ENCODE measurements around the gene YIPF2.
A peak's percentile ranks its signal among the peaks of the same experiment; 100 is the strongest.

YIPF2 gene

DNA sequence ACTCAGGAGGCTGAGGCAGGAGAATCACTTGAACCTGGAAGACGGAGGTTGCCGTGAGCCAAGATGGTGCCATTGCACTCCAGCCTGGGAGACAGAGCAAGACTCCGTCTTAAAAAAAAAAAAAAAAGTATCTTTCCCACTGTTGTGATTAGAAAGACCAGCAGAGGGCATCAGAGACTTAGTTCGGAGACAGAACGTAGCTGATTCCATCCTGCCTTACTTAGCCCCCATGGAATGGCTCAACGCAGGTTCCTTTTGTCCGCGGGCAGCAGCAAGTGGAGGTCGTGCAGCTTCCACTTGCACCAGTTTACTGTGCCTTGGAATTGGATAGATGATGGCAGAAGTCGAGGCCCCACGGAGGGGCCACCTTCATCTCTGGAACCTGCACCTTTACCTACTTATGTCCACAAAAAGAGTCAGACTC lies 8.2 kb upstream of the YIPF2 start:
- DNase-seq: no peak

DNA sequence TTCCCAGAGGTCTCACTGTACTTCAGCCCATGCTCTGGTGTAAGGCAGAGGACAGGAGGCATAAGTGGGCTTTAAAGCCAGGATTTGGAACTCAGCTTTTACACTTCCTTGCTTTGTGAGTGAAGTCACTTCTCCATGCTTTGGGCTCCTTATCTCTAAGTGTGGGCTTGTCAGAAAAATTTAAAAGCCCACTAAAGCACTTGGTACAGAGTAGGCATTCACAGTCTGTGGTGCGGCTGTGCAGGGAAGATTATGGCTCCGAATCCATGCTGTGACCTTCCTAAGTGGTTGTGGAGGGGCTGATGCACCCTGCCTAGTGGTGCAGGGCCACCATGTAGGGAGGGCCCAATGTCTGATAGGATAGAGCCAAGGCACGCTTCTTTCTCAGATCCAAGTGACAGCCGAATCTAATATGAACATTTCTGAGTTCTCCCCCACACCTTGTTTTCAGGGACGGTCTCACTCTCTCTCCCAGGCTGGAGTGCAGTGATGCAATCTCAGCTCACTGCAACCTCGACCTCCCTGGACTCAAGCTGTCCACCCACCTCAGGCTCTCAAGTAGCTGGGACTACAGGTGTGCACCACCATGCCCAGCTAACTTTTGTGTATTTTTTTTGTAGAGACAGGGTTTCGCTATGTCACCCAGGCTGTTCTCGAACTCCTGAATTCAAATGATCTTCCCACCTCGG lies 7.1 kb upstream of the YIPF2 start:
- DNase-seq: no peak

DNA sequence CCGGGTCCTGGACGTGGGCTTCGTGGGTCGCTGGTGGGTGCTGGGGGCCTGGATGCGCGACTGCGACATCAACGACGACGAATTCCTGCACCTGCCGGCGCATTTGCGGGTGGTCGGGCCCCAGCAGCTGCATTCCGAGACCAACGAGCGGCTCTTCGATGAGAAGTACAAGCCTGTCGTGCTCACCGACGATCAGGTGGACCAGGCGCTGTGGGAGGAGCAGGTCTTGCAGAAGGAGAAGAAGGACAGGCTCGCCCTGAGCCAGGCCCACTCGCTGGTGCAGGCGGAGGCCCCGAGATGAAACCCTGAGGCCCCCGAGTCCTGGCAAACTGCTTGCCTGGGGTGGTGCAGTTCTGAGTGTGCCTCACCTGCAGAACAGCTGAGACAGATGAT lies 959 bp upstream of the YIPF2 start:
- DNase-seq: no peak

DNA sequence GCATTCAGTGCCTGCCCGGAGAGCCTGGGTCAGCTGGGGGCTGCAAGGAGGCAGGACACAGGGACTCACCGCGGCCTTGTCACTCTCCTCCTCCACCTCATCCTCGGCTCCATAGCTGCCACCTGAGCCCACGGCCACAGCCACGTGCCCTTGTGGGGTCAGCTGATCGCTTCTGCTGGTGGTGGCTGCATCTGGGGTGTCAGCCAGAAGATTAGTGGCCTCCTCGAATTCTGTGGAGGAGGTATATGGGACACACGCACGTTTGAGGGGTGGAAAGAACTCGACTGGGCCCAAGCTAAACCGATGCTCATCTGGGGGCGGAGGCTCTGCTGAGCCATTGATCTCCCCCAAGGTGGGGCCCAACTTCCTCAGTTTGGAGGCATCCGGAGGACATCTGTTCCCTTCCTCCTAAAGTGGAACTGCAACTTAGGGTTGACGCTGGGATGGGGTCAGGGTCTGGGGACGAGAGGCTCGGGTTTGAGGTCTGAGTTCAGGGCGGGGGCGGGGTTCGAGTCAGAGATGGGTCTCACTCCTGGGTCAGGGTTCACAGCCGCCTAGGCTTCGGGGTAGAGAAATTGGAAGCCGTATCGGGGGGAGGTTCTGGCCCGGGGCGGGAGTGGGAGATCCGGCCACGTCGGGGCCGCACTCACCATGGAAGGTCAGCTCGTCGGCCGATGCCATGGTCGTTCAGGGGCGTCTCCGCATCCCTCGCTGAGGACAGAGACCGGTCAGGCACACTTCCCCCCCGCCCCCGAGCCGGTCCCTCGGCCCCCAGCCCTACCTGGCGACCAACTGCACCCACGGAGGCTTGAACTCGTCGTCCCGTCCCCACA lies 493 bp downstream of the YIPF2 start:
- no peak for DNase-seq

DNA sequence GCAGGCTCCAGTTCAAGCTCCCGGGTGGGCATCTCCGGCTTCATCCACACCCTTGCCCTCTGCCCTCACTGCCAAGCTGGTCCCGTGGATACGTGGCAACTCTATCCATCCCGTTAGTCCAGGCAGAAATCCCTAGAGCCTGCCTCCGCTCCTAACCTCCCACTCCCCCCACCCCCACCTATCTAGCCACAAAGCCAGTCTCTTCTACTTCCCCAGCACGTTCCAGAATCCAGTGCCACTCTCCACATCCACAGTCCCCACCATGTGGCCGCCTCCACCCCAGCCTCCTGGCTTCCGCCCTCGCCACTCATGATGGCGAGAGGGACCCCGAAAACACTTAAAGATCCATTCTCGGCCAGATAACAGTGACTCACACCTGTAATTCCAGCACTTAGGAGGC lies 3.8 kb downstream of the YIPF2 start:
- DNase-seq: no peak

DNA sequence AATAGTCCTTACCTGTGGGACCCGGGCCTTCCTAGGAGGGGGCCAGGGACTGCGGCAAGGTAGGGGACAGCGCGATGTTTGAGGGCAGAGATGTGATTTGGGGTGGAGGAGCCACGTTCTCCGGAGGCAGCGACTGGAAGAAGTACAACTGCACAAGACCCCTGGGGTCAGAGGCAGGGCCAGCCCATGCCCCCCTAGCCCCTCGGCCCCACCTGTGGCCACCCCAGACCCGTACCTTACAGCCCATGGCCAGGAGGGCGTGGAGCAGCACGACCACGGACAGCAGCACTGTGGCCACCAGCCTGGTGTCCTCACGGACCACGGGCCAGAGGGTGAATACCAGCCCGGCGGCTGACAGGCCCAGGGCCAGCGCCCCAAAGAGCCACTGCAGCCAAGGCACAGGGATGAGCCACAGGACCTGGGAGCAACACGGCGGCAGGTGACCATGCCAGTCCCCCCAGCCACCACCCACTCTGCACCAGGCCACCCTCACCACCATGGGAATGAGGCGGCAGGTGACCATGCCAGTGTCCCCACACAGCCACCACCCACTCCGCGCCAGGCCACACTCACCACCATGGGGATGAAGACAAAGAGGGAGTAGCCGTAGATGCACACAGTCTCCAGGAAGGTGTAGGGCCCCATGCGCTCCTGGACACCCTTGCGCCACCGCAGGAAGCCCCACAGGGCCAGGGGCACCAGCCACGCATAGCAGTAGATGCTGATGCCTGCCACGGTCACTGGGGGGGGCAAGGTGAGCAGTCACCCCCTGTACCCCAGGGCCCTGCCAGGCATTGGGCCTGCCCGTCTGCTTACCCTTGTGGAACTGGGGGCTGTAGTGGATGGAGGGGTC lies 5.0 kb downstream of the YIPF2 start:
- DNase-seq: no peak

DNA sequence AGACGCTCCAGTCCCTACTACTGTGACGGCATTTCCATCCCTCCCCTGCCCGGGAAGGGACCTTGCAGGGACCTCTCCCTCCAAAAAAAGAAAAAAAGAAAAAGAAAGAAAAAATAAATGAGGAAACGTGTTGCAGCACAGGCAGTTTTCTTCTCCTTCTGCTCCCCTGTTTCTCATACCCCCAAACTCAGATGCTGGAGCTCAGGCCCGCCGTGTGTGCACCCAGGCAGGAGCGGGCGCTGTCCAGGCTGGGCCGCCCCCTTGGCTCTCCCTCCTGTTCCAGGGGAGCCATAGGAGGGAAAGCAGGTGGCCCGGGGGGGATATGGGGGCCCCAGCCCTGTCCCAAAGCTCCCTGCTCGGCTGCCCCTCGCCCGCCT lies 5.8 kb downstream of the YIPF2 start:
- DNase-seq: no peak

DNA sequence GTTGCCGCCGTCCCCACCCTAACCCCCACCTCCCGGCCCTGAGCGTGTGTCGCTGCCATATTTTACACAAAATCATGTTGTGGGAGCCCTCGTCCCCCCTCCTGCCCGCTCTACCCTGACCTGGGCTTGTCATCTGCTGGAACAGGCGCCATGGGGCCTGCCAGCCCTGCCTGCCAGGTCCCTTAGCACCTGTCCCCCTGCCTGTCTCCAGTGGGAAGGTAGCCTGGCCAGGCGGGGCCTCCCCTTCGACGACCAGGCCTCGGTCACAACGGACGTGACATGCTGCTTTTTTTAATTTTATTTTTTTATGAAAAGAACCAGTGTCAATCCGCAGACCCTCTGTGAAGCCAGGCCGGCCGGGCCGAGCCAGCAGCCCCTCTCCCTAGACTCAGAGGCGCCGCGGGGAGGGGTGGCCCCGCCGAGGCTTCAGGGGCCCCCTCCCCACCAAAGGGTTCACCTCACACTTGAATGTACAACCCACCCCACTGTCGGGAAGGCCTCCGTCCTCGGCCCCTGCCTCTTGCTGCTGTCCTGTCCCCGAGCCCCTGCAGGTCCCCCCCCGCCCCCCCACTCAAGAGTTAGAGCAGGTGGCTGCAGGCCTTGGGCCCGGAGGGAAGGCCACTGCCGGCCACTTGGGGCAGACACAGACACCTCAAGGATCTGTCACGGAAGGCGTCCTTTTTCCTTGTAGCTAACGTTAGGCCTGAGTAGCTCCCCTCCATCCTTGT lies 6.4 kb downstream of the YIPF2 start:
- DNase-seq: no peak

DNA sequence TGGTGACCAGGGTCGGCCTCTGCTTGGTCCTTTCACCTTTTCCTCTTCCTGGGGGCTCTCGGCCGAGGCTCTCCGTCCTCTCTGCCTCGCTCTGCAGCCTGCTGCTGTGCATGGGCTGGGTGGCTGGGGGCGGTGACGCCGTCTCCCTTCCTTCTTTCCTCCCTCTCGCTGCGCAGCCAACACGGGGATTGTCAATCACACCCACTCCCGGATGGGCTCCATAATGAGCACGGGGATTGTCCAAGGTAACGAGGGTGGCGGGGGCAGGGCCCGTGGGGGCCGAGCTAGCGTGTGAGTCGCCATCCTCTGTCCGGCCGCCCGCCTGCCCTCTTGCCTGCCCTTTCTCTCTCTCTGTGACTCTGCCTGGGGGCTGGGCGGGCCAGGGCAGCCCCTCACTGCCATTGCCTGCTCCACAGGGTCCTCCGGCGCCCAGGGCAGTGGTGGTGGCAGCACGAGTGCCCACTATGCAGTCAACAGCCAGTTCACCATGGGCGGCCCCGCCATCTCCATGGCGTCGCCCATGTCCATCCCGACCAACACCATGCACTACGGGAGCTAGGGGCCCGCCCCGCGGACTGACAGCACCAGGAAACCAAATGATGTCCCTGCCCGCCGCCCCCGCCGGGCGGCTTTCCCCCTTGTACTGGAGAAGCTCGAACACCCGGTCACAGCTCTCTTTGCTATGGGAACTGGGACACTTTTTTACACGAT lies 7.1 kb downstream of the YIPF2 start:
- DNase-seq: no peak

DNA sequence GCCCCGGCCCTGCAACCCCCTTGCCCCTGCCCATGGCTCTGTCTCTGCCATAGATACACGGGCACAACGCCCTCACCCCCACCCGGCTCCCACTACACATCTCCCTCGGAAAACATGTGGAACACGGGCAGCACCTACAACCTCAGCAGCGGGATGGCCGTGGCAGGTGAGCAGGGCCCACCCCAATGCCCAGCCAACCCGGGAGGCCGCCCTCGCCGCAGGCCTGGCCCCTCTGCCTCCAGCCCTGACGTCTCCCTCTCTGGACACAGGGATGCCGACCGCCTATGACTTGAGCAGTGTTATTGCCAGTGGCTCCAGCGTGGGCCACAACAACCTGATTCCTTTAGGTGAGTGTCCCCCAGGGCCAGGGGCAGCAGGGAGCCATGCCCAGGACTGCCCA lies 7.7 kb downstream of the YIPF2 start:
- no peak for DNase-seq

DNA sequence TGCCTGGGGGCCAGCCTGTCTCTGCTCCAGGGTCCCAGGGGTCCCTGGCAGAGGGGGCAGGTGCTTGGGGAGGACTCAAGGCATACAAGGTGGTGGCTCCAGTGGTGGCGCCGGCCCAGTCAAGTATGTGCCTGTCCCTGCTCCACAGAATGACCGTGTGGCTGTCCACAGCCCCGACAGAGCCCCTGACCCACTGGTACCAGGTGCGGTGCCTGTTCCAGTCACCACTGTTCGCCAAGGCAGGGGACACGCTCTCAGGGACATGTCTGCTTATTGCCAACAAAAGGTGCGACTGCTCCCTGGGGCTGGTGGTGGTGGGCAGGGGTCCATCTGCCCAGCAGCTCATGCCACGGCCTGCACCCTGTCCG lies 8.2 kb downstream of the YIPF2 start:
- DNase-seq: no peak

DNA sequence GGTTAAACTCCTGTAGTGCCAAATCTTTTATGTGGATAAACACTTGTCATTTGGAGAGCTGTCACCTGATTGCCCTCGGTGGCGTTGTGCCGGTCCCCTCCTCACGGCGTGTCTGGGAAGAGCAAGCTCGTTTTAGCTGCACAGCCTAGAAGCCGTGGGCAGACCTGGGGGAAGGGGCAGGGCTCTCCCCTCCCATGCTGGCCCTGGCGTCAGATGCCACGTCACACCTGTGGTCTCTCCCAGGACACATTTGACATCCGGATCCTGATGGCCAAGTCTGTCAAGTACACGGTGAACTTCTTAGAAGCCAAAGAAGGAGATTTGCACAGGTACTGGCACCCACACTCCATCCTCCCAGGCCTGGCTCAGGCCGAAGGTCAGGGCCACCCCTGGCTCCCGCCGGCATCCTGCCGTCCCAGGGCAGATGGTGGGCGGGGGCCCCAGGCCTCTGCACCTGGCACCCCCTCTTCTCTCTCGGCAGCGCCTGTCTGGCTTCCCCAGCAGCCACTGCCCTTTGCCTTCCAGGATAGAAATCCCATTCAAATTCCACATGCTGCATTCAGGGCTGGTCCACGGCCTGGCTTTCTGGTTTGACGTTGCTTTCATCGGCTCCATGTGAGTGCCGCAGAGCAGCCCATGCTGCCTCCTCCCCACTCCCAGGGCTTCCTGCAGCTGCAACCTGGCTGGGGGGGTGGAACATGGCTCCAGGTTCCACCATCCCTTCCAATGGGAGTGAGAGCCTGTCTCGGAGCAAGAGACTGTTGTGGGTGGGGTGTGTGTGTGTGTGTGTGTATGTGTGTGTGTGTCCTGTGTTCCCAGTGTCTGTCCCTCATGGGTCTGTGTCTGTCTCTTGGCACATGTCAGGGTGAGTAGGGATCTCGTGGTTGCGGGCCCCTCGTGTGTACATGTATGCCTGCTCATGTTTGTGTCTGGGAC lies 8.8 kb downstream of the YIPF2 start:
- DNase-seq: no peak

DNA sequence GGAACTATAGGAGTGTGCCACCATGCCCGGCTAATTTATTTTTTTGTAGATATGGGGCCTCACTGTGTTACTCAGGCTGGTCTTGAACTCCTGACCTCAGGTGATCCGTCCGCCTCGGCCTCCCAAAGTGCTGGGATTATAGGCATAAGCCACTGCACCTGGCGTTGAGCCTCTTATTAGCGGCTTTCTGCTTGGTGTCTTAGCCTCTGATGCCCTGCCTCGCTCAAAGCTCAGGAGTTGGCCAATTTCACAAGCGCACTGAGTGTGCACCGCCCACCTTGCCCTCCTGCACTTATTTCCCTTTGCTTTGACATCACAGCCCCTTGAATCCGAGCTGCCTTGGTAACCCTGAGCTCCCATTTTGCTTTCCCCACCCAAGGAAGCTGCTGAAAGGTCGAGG lies 10.1 kb downstream of the YIPF2 start:
- no peak for DNase-seq

DNA sequence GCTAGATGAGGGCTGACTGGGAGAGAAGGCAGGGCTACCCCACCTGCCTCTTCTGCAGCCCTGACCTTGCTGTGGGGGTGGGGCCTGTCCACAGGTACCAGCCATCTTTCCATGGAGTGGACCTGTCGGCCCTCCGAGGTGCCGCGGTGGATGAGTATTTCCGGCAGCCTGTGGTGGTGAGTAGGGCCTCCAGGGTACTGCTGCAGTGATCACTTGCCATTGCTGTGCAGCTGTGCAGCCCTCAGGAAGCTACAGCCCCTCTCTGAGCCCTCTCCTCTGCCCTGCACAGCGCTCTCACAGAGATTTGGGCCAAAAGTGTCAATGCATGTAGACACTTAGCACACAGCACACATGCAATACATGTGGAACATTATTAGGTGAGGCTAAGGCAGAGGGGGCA lies 11.8 kb downstream of the YIPF2 start:
- no peak for DNase-seq

DNA sequence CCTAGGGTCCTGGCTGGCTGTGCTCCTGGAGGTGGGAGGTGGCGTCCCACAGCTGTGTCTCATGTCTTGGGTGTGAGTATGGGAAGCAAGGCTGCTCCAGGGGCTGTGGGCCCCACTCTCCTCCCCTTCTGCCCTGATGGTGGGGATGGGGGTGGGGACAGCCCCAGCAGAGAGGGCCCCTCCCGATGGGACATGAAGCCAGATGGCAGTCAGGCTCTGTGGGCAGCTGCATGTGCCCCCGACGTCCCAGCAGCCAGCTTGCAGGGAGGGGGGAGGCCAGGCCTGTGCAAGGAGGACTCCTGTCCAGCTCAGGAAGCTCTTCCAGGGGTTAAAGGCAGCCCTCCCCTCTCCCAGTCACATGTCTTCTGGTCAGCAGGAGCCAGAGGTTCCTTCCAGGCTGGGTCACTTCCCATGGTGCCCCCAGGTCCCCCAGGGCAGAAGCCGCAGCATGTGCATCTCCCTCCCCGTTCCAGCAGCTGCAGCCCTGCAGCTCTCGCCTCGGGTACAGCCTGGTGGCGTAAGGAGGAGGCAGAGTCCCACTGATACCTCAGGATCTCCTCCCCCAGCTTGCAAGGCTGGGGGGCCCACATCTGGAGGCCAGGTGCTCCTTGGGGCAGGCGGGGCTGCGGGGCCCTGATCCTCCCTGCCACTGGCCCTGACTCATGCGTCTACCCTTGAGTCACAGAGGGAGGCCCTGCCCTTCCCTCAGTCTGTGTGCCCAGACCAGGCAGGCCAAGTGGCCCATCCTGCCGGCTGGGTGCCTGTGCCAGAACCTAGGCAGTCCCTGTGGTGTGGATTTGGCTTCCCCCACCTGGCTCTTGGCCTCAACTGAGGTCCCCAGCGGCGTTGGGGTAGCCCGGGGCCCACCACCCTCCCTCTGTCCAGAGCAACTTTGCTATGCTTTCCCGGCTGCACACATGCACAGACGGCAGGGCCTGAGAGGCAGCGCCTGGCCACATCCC lies 13.0 kb downstream of the YIPF2 start:
- DNase-seq: peak; percentile 69

DNA sequence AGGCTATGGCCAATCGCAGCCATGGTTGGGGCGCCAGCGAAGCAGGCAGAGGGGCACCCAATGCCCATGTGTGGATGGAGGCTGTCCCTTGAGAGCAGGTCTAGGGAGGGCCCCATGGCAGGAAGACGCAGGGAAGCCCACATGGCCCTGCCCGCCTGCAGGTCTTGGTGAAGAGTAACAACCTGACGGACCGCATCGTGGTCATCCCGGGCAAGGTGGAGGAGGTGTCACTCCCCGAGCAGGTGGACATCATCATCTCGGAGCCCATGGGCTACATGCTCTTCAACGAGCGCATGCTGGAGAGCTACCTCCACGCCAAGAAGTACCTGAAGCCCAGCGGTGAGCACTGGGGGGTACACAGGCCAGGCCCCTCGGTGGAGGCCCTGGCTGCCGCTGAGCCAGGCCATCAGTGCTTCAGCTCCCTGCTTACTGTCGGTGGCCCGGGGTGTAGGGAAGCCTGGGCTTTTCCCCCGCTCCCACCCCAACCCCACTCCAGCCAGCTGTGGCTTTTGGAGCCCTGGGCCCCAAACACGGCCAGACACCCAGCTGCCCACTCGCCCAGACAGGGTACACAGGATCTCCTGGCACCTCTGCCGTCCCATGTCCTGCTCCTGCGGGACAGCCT lies 14.6 kb downstream of the YIPF2 start:
- DNase-seq: no peak

DNA sequence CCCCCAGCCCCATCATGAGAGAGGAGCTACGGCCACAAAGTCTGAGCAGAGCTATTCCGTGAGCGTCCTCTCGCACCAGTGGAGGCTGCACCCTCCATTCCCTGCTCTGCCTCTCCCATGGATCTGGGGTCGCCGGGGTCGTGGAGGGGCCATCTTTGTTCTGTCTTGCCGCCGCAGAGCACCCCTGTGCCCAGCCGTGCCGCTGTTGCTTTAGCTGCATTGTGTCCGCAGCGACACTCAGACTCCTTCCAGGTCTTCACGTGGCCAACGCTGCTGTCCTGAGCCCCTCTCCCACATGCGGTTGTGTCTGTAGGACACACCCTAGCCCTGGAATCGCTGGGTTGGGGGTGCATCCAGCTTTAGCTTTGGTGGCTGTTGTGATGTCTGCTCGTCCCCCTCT lies 15.8 kb downstream of the YIPF2 start:
- DNase-seq: no peak

DNA sequence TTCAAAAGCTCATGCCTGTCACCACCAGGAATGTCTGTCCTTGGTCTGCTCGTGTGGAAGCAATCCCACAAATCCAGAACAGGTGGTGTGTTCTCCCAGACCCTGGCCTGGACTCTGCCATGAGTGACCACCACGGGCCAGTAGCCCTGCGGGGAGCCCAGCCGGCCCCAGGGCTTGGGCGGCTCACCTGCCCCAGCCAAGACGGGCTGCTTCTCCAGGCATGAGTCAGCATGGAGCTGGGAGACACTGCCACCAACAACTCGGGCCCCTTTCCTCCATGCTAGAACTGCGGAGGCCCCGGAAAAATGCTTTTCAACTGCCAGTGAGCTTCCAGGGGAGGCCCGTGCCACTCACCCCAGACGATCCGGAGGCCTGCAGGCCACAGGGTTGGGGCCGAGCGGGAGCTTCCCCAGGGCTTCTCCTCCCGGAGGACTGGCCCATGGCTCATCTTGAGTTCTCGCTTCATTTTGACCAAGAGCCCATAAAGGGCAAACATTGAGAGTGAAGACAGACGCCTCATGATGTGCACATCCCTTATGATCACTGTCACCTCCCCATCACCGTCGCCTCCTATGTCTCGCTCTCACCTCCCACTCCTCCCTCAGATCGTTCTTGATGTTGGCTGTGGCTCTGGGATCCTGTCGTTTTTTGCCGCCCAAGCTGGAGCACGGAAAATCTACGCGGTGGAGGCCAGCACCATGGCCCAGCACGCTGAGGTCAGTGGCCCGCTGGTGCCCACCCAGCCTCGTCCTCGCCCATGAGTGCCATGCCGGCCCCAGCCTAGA lies 16.7 kb downstream of the YIPF2 start:
- no peak for DNase-seq
